HG03097 (cell line): ENCODE results near the gene JAM2.

Experiments
- ATAC-seq: cut with Tn5 transposase; IDR thresholded peaks from one replicate; pipeline ENCODE4 v1.9.1; 2021; ENCODE audit not compliant: unreplicated experiment, low FRiP score

Gene JAM2

DNA sequence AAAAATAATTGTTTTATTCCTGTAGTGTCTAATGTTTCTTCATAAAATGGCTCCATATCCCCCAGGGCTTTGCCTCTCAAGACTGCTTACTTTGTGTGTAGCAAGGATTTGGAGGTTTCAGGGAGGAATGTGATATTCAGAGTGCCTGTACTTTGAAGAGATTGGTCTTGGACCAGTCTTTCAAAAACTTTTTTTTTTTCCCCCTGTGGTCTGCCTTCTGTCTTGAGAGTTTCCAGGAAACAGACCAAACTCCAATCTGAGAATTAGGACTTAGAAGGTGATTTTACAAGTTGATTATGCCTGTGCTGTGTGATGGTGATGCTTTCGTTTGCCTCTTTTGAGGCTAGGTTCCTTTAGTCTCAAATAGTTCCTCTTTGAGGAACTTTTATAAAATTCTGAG, 121.6 kb downstream of the JAM2 start:
- ATAC-seq = no peak

DNA sequence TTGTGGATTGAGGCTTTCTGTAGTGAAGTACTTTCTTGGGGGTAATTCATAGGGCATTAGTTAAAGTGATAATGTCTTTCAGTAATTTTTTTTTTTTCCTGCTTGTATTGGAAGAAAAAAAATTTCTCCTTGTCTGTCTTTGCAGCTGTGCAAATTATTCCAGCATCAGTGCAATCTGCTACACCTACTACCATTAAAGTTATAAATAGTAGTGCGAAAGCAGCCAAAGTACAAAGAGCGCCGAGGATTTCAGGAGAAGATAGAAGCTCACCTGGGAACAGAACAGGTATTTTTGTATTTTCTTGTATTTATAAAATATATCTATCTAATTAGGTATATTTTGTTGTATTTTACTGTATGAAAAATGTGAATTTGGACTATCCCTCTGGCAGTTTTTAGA, 125.0 kb downstream of the JAM2 start:
- no peak for ATAC-seq
